Fibroblast of mammary gland (primary cell): Measurements from ENCODE around the gene B3GNT3.
A peak's percentile ranks its signal among the peaks of the same experiment; 100 is the strongest.
"Not testable (repeated sequence)": the region's sequence is repeated elsewhere in the genome, so short reads cannot be mapped to it uniquely, and the experiment has no call there.

Experiments used
- DNase-seq: peaks from one replicate; pipeline ENCODE4 v3.0.0-alpha.2; 2010; ENCODE audit warnings: low read depth
- H3K4me3 ChIP-seq: 2 replicates; pipeline ENCODE4 v1.5.1; 2011; ENCODE audit warnings: low read depth, mild to moderate bottlenecking, low read length, moderate library complexity; ENCODE audit not compliant: control insufficient read depth
- CTCF ChIP-seq: conservative IDR thresholded peaks from 2 replicates; pipeline ENCODE4 v1.5.1; 2011; ENCODE audit warnings: low read depth, low read length, inconsistent platforms; ENCODE audit not compliant: control insufficient read depth, insufficient read depth

Gene B3GNT3

GRCh38 chr19:17778251-17778967, 16.5 kb upstream of the B3GNT3 start:
- TF ChIP-seq CTCF = no peak
- H3K4me3 ChIP-seq = no peak overlapping the region
- DNase-seq = peak; percentile 47

GRCh38 chr19:17778968-17779929, 15.7 kb upstream of the B3GNT3 start:
- no peak for TF ChIP-seq CTCF
- peak; percentile 46 for DNase-seq
- no peak overlapping the region for H3K4me3 ChIP-seq

GRCh38 chr19:17780781-17781180, 14.2 kb upstream of the B3GNT3 start:
- DNase-seq = no peak
- H3K4me3 ChIP-seq = no peak overlapping the region
- no peak for TF ChIP-seq CTCF

GRCh38 chr19:17783721-17784120, 11.2 kb upstream of the B3GNT3 start:
- not testable (repeated sequence) for DNase-seq, H3K4me3 ChIP-seq

- TF ChIP-seq CTCF = peak; percentile 87
- DNase-seq = peak; percentile 65
- H3K4me3 ChIP-seq = no peak overlapping the region
These were observed 10.5 kb upstream of the B3GNT3 start for GRCh38 chr19:17784201-17785008.

- no peak overlapping the region for H3K4me3 ChIP-seq
- no peak for TF ChIP-seq CTCF
- no peak for DNase-seq
These were observed 7.5 kb upstream of the B3GNT3 start for GRCh38 chr19:17787274-17787913.
